Liver (tissue), 3 donors: Measurements from ENCODE around the gene E2F3.

ENCODE experiments used
- HNF4G ChIP-seq: IDR thresholded peaks from 2 replicates; pipeline ENCODE4 v1.6.1; 2016; ENCODE audit warnings: antibody characterized with exemption
- RAD21 ChIP-seq, 2 donors: IDR thresholded peaks; 2 replicates each; pipeline ENCODE4 v1.6.1; 2016; ENCODE audit warnings: antibody characterized with exemption in 2 of 2, mild to moderate bottlenecking in 2 of 2
- TAF1 ChIP-seq: conservative IDR thresholded peaks from 2 replicates; pipeline ENCODE4 v1.6.1; 2016; ENCODE audit warnings: antibody characterized with exemption, mild to moderate bottlenecking
- TF ChIP-seq, protein P1 (sequence below): fragments of 150-350 bp; IDR thresholded peaks from 2 replicates; pipeline ENCODE4 v1.5.1; 2017; ENCODE audit warnings: improper control_type of control experiment, low read depth, low read length; ENCODE audit not compliant: missing input control
- TF ChIP-seq, protein P2 (sequence below): IDR thresholded peaks from 2 replicates; pipeline ENCODE4 v1.6.1; 2016; ENCODE audit warnings: antibody characterized with exemption, mild to moderate bottlenecking
- TF ChIP-seq, protein P3 (sequence below): IDR thresholded peaks from 2 replicates; pipeline ENCODE4 v1.6.1; 2016; ENCODE audit warnings: antibody characterized with exemption
- donor health status: healthy.
- donor health status: healthy.

DNA sequence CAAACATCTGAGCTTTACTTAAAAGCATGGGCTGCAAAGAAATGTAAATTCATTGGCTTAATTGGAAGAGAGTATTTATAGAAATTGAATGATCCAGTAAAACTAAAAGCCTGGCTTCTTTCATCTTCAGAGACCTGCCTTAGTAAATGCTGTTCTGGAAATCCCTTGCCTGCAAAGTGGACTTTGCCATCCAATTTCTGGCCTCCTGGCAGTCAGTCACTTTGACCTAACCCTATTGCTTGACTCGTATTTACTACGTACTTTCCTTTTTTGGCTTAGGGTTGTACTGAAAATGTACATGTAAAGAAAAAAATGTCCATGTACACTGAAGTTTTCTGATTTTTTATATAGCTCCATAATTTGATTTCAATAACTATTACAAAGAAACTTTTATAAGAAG lies 47.1 kb downstream of the E2F3 start:
- TF ChIP-seq TAF1 (no peak), HNF4G (peak; percentile 78), RAD21 (IDR thresholded peaks at IDR 0.05) (peak; percentile 15 to 27)
- TF ChIP-seq, protein P1, sequence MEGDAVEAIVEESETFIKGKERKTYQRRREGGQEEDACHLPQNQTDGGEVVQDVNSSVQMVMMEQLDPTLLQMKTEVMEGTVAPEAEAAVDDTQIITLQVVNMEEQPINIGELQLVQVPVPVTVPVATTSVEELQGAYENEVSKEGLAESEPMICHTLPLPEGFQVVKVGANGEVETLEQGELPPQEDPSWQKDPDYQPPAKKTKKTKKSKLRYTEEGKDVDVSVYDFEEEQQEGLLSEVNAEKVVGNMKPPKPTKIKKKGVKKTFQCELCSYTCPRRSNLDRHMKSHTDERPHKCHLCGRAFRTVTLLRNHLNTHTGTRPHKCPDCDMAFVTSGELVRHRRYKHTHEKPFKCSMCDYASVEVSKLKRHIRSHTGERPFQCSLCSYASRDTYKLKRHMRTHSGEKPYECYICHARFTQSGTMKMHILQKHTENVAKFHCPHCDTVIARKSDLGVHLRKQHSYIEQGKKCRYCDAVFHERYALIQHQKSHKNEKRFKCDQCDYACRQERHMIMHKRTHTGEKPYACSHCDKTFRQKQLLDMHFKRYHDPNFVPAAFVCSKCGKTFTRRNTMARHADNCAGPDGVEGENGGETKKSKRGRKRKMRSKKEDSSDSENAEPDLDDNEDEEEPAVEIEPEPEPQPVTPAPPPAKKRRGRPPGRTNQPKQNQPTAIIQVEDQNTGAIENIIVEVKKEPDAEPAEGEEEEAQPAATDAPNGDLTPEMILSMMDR: no peak
- TF ChIP-seq, protein P2, sequence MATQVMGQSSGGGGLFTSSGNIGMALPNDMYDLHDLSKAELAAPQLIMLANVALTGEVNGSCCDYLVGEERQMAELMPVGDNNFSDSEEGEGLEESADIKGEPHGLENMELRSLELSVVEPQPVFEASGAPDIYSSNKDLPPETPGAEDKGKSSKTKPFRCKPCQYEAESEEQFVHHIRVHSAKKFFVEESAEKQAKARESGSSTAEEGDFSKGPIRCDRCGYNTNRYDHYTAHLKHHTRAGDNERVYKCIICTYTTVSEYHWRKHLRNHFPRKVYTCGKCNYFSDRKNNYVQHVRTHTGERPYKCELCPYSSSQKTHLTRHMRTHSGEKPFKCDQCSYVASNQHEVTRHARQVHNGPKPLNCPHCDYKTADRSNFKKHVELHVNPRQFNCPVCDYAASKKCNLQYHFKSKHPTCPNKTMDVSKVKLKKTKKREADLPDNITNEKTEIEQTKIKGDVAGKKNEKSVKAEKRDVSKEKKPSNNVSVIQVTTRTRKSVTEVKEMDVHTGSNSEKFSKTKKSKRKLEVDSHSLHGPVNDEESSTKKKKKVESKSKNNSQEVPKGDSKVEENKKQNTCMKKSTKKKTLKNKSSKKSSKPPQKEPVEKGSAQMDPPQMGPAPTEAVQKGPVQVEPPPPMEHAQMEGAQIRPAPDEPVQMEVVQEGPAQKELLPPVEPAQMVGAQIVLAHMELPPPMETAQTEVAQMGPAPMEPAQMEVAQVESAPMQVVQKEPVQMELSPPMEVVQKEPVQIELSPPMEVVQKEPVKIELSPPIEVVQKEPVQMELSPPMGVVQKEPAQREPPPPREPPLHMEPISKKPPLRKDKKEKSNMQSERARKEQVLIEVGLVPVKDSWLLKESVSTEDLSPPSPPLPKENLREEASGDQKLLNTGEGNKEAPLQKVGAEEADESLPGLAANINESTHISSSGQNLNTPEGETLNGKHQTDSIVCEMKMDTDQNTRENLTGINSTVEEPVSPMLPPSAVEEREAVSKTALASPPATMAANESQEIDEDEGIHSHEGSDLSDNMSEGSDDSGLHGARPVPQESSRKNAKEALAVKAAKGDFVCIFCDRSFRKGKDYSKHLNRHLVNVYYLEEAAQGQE: peak; percentile 34
- TF ChIP-seq, protein P3, sequence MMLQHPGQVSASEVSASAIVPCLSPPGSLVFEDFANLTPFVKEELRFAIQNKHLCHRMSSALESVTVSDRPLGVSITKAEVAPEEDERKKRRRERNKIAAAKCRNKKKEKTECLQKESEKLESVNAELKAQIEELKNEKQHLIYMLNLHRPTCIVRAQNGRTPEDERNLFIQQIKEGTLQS: no peak
